H7 (cell line): ENCODE results near the gene FAM107B. TPM values are rescaled to one million over a fixed set of nuclear protein-coding genes. Genes with fewer than 3 reads are reported as not detected.

ENCODE experiments used
- DNase-seq: peaks from one replicate; pipeline ENCODE4 v3.0.0; 2012
- H3K27me3 ChIP-seq: 2 replicates; pipeline ENCODE4 v1.6.0; 2011; ENCODE audit warnings: mild to moderate bottlenecking, low read length; ENCODE audit not compliant: control insufficient read depth, insufficient read depth
- H3K36me3 ChIP-seq: replicated peaks from 2 replicates; pipeline ENCODE4 v1.5.1; 2011; ENCODE audit warnings: low read length; ENCODE audit not compliant: control insufficient read depth, insufficient read depth
- H3K4me3 ChIP-seq: 2 replicates; pipeline ENCODE4 v1.5.1; 2011; ENCODE audit warnings: low read depth, mild to moderate bottlenecking, control low read depth, low read length, moderate library complexity; ENCODE audit not compliant: insufficient read depth
- total RNA-seq: library from RNA; depleted of rRNA; stranded (reverse); fragments of >200 nt; shearing (Covaris generic); gene quantifications from 2 replicates; pipeline ENCODE4 v1.2.3, GENCODE V29; 2014

The FAM107B gene
- total RNA-seq, 1 experiment from 2014 or later: 11.3 TPM

DNA sequence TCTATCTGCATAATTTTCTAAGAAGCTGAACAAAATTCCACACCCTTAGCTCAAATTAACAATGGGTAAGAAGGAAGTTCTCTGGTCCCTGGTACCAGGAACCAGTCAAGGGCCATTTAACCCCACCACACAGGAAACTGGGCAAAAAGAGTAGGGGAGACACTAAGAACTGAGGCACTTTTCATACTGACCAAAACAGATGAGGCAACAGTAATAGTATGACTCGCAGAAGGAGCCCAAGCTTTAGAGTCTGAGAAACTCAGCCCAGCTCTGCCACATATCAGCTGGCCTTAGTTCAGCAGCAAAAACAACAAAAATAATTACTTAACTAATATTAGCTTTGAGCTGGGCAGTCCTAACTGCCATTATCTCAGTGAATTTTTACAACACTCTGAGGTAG, 221.2 kb downstream of the FAM107B start:
- Histone ChIP-seq H3K4me3 (no peak overlapping the region), H3K27me3 (no peaks in the 10 kb centered on the region), H3K36me3 (no peaks in the 10 kb centered on the region)
- no peak for DNase-seq

DNA sequence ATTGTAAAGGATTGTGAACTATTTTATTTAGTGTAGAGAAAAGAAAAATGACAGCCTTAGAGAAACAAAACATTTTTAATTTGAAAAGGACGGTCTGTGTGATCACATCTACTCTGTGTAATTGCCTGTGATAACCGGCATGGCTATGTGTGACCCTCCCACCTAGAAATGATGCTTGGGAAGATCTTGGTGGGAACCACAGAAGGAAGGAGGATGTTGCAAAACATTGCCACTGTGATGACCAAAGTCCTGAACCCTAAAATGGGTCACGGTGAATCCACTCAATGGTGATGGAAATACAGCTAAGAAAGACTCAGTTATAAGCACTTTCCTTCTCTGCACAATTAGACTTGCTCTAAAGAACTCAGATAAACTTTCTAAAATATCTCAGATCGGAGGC, 222.7 kb downstream of the FAM107B start:
- no peak for DNase-seq
- Histone ChIP-seq H3K36me3 (no peaks in the 10 kb centered on the region), H3K4me3 (no peak overlapping the region), H3K27me3 (no peaks in the 10 kb centered on the region)

DNA sequence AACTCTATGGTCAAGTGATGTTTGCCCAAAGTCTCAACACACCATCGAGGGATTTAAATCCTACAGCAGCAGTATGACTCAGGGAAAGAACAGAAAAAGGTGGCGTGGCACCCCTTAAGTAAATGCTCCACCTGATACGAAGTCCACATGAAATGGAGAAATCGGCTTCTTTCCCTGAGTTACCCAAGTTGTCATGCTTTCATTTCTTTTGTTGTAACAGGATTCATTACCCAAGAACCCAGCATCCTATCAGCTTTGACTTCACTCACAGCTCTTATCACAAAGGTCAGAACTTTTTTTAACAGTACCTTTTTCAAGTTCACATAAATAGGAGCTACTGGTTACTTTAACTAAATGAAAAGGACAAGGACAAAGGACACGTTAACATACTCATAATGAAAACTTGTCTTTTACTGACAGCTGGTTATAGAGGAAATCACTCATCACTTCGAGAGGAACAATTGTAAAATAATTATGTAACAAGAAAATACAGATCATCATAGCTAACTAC, 224.2 kb downstream of the FAM107B start:
- Histone ChIP-seq H3K36me3 (no peaks in the 10 kb centered on the region), H3K4me3 (no peak overlapping the region), H3K27me3 (no peaks in the 10 kb centered on the region)
- DNase-seq: no peak

DNA sequence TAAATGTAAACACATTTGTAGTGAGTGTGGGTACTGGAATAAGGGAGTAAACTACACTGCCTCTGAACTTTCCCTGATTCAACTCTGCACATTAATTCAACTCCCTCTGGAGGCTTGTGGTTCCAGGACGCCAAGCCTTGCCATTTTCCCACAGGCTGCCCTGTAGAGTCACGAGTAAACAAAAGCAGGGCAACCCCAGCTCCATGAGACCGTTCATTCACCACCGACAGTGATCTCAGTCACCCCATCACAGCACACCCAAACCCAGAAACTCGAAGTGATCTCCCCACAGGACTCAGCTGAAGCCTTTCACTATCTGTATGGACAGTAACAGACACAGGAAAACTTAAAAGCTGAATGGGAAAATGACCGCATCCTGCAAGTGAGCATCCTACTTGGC, 225.2 kb downstream of the FAM107B start:
- Histone ChIP-seq H3K36me3 (no peaks in the 10 kb centered on the region), H3K27me3 (no peaks in the 10 kb centered on the region), H3K4me3 (no peak overlapping the region)
- no peak for DNase-seq

DNA sequence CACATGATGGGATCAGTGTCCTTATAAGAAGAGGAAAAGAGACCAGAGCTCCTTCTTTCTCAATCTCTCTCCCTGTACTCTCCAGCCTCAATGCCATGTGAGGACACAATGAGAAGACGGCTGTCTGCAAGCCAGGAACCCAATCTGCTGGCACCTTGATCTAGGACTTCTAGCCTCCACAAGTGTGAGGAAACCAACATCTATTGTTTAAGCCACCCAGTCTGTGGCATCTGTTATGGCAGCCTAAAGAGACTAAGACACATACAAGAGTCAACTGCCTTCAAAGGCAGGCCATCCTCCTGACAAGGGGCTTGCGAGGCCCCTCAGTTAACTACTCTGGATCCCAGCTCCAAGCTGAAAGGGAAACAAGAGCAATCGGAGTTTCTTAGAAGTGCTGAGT, 225.7 kb downstream of the FAM107B start:
- no peak overlapping the region for H3K4me3 ChIP-seq
- H3K27me3 ChIP-seq: no peaks in the 10 kb centered on the region
- no peaks in the 10 kb centered on the region for H3K36me3 ChIP-seq
- DNase-seq: no peak

DNA sequence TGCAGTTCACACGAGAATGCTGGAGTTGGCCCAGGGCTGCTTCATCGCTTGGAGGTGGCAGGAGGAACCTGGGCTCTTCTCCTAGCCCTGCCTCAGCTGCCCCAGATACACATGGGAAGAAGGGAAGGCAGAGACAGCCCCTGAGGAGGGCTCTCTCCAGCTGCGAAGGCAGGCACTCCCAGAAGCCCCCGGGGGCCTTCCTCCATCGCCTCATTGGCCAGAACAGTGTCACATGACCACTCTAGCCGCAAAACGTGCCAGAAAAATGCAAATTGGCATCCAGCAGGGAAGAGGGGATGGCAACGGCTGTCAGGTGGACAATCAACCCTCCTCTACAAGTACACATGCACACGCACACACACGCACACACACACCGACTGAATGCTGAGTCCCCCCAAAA, 226.2 kb downstream of the FAM107B start:
- peak; percentile 28 for DNase-seq
- Histone ChIP-seq H3K27me3 (no peaks in the 10 kb centered on the region), H3K36me3 (no peaks in the 10 kb centered on the region), H3K4me3 (no peak overlapping the region)

DNA sequence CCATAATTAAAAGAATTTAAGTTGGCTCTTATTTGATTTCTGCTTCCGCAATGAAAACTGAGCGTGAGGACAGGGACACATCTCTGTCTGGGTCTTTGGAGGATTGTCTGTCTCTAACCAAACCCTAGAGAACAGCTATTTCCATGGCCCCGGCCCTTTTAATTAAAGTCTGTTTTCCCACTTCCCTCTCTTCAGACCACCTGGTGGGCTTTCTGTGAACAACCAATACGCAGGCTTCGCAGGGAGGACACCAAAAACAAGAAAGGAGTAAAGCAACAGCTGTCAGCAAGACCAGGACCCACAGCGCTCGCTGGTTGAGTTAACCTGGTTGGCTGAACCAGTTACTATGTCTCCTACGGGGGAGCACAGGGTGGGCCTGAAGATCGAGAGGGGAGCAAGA, 226.9 kb downstream of the FAM107B start:
- H3K36me3 ChIP-seq: no peaks in the 10 kb centered on the region
- H3K27me3 ChIP-seq: no peaks in the 10 kb centered on the region
- peak; percentile 60 for DNase-seq
- H3K4me3 ChIP-seq: no peak overlapping the region

DNA sequence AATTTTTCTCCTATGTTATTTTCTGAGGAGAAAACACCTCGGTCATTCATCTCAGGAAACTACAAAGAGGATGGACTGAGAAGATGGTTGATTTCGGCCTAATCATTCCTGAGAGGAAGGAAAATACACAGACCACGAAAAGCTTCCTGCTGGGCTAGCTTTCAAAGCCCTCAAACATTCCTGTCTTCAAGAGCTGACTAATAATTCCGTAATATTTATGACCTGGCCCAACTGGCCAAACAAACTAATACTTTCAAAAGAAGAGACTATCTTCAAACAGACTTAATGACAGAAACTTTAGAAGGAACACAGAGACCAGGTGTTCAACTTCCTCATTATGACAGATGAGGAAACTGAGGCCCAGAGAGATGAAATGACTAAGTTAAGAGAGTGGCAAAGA, 228.9 kb downstream of the FAM107B start:
- H3K27me3 ChIP-seq: no peaks in the 10 kb centered on the region
- H3K4me3 ChIP-seq: no peak overlapping the region
- DNase-seq: no peak
- H3K36me3 ChIP-seq: no peaks in the 10 kb centered on the region

DNA sequence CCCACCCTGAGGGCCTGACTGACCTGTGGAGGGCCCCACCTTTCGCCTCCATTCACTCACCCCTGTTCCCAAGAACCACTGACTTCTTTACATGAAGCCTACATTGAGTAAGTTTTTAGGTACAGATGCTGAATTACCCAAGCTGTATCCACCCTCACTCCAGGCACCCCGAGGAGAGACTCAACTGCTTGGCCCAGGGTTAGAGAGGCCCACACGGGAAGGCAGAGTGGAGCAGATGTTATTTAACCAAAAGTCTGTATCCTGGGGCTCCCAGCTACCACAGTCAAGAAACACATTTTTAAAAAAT, 230.8 kb downstream of the FAM107B start:
- no peaks in the 10 kb centered on the region for H3K27me3 ChIP-seq
- no peaks in the 10 kb centered on the region for H3K36me3 ChIP-seq
- DNase-seq: no peak
- H3K4me3 ChIP-seq: no peak overlapping the region

DNA sequence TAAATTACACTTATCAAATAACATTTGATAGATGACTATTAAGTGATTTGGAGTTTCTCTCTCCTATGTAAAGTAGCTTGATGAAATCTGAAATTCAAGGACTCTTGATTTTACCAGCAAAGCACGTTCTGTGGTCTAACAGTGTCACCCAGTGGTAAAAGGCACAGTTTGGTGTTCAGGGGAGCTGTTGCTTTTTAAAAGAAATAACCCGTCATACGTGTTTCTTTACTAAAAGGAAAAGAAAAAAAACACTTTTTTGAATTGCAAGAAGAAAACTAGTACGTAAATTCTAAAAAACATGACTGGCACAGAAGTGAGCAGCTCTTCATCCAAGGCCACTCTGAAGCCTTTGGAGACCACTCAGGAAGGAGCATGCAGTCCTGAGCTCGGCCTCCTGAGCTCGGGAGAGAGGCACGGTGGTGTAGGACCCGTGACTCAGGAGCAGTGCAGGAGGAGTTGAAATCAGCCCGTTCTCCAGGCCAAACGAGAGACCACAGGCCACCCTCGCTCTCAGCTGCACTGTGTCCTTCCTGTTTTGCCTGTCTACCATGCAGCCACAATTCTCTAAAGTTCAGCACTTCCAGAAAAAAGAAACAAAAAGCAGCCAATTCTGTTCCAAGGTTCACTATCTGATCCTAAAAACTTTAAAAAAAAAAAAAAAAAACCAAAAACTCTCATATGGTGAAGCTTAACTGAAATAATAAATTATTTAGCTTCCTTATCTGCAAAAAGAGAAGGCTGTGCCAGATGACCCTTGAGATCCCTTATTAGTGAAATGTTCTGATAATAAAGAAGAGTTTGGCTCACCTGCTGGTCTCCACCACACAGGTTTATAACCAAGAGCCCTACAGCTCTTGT, 231.4 kb downstream of the FAM107B start:
- no peak overlapping the region for H3K4me3 ChIP-seq
- no peak for DNase-seq
- H3K27me3 ChIP-seq: no peaks in the 10 kb centered on the region
- no peaks in the 10 kb centered on the region for H3K36me3 ChIP-seq

DNA sequence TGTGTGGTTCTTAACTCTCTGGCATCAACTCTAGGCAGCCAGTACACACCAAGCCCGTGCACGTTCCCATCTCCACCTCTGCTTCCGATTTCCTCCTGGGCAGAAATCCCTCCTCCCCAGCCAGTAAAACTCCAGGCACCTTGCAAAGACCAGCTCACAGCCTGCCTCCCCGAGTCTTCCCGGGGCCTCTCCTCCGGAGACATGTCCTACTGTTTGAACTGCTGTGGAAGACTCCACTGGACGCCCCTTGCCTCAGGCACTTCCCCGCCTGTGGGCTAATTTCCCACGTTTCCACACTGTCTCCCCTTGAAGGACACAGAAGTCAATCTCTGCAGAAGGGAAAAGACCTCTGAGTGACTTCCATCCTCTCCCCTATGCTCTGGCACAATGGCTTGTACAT, 233.3 kb downstream of the FAM107B start:
- no peak overlapping the region for H3K4me3 ChIP-seq
- DNase-seq: no peak
- no peaks in the 10 kb centered on the region for H3K36me3 ChIP-seq
- H3K27me3 ChIP-seq: no peaks in the 10 kb centered on the region

DNA sequence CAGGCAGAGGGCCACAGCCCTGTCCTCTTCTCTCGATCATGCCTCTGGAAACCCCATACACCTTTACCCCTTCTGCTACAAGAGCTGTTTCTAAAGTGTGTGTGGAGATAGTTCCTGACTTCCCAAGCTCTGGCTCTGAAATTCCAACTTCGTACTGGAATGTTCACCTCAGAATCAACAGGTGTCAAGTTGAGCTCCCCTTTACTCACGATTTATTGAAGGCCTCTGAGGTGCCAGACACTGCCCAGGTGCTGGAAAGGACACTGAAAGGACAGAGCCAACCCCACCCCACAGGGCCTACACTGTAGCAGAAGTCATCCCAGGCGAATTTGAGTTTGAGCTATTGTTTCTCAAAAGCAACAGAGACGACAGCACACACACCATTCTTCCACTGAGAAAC, 234.1 kb downstream of the FAM107B start:
- Histone ChIP-seq H3K36me3 (no peaks in the 10 kb centered on the region), H3K4me3 (no peak overlapping the region), H3K27me3 (no peaks in the 10 kb centered on the region)
- no peak for DNase-seq

DNA sequence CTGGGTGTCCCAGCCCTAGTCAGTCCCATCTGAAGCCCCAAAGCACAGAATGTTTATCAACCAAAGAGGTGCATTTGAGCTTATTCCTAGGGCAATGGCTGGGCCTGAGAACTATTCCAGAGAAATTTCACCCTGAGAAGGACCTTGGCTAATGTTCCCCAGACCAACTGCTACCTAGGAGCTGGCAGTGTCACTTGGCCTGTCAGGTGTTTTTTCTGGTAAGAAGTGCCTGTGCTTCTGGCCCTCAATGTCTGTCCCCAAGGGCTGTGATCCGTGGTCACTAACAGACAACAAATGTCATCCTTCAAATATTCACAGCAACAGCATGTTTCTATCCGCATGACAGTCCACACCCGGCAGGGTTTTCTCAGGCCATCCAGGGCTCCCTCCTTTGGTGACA, 234.6 kb downstream of the FAM107B start:
- no peak overlapping the region for H3K4me3 ChIP-seq
- H3K27me3 ChIP-seq: no peaks in the 10 kb centered on the region
- no peaks in the 10 kb centered on the region for H3K36me3 ChIP-seq
- DNase-seq: no peak

DNA sequence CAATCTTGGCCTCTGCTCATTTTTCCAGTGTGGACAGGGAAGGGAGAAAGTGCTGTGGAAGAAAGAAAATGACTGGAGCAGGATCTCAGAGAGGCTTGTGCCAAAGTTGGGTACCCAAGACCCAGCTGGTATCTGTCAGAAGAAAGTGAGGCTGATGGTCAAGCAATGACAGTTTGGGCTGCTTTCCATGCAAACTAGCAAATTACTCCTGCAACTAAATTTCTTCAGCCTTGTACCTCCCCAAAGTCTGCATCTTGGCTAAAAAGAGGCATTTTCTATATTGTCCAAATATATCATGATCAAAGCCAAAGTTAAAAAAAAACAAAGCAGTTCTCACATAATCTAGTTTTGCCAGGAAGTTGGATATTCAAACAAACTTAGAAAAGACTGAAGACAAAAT, 235.5 kb downstream of the FAM107B start:
- DNase-seq: no peak
- no peaks in the 10 kb centered on the region for H3K36me3 ChIP-seq
- no peaks in the 10 kb centered on the region for H3K27me3 ChIP-seq
- no peak overlapping the region for H3K4me3 ChIP-seq

DNA sequence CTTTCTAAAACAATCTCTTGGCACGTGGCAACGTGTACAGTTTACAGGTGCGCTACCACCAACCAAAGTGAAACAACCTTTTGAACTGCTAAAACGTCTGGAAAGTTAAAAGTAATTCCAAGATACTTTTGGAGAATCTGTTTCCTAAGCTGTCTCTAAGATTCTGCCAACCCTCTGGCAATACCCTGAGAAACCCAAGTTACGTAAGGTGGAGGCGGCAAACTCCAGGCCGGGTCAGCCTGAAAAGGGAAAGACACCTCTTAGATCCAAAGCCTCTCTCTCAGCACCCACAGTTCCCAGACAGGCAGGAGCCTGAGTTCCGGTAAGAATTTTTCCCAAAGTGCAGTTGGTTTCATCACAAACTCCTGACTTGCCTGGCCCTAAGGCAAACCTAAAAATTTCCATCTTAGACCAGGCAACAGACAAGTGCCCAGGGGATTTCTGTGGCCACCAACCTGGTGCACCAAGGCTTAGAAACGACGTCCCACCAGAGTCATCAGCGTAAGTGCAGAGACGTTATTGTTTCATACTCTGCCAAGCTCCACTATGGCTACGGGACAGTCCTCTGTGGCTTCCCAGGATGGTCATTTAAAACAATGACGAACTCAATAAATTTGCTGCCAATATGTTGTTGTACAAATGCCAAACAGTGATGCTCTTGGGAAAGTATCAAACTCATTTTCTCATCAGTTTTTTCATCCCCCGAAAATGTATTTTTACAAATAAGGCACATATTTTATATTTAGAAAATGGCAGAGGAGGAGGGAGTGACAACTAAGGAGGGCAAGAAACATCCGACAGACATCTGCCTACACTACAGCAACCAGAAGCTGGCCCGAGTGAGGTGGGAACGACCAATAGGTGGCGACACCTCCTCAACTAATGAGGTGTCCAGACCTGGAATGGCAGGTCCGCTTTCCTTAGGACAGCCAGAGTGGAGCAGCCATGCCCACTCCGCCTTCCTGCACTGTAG, 238.2 kb downstream of the FAM107B start:
- no peaks in the 10 kb centered on the region for H3K27me3 ChIP-seq
- peak; percentile 73 for DNase-seq
- no peak overlapping the region for H3K4me3 ChIP-seq
- H3K36me3 ChIP-seq: no peaks in the 10 kb centered on the region
